NT2/D1 (cell line): ENCODE data around the gene GLIPR2.

ENCODE experiments used
- SUZ12 ChIP-seq: IDR thresholded peaks from 2 replicates; pipeline ENCODE4 v1.6.1; 2011; ENCODE audit not compliant: insufficient read length, insufficient read depth; ENCODE audit errors: extremely low read depth
- YY1 ChIP-seq: IDR thresholded peaks from 2 replicates; pipeline ENCODE4 v1.6.1; 2011; ENCODE audit not compliant: insufficient read length, insufficient read depth
- ZNF274 ChIP-seq: IDR thresholded peaks from 2 replicates; pipeline ENCODE4 v1.6.1; 2011; ENCODE audit warnings: mild to moderate bottlenecking, low read depth, low read length

DNA sequence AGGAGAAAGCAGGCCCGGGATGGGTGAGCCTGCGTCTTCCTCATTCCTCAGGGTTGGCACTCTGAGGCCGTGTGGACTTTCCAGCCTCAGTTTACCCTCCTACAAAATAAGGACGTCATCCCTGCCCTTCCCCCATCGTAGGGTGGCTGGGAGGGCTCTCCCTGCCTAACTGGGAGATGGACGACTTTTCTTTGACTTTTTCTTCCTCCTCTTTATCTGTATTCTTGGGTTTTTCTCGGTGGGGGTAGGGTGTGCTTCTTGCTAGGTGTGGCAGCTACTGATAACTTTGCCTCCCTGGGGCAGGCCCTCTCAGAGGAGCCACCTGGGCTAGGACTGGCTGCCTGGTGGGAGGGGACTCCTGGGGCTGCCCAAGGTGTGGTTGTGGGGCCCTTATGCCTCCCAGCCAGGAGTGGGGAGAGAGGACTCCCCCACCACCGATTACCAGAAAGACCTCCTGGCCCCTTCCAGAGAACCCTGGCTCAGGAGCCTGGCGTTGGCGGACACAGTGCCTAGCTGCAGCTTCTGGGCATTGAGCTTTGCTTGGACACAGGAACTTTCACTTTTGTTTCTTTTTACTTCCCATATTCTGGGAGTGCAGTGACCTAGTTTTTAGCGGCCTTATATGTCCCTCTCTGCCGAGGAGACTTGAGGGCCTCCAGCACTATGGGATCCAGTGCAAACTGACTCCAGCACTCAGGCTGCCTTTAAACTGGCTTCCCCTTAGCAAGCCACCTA lies 6.1 kb downstream of the GLIPR2 start:
- TF ChIP-seq YY1 (no peak), ZNF274 (no peak), SUZ12 (no peak)
